GM19239 (cell line): ENCODE results near the gene CLTC.
"Not testable (repeated sequence)": the region's sequence is repeated elsewhere in the genome, so short reads cannot be mapped to it uniquely, and the experiment has no call there.

Source experiments
- DNase-seq: peaks from one replicate; pipeline ENCODE4 v3.0.0; 2011; ENCODE audit warnings: low spot score; ENCODE audit not compliant: insufficient read length
- FAIRE-seq: peaks from 2 replicates; lab custom pipeline; 2011; peaks lifted over from hg19 to GRCh38; lab: Jason Lieb, UNC

CLTC gene

GRCh38 chr17:59619298-59620063 lies at the start of gene CLTC:
CLTC (plus strand) TSS chr17:59619895; CDS start chr17:59620132, 237 bp downstream.
- FAIRE-seq, result peak; percentile 93
- peak; percentile 48 for DNase-seq

- FAIRE-seq (no peak), DNase-seq (no peak)
These were observed 47.3 kb upstream of the CLTC start for GRCh38 chr17:59572301-59572924.

- not testable (repeated sequence) for DNase-seq, FAIRE-seq
These were observed 35.5 kb upstream of the CLTC start for GRCh38 chr17:59584168-59584567.

- DNase-seq (no peak), FAIRE-seq (no peak)
These were observed 19.5 kb upstream of the CLTC start for GRCh38 chr17:59600169-59600568.

- FAIRE-seq, result peak; percentile 56
- DNase-seq, result no peak
These were observed 18.6 kb upstream of the CLTC start for GRCh38 chr17:59601130-59601529.

- no peak for FAIRE-seq
- DNase-seq, result no peak
These were observed 12.6 kb upstream of the CLTC start for GRCh38 chr17:59607061-59607460.

GRCh38 chr17:59607817-59608403 lies 11.8 kb upstream of the CLTC start:
- FAIRE-seq (no peak), DNase-seq (no peak)

GRCh38 chr17:59611503-59611902 lies 8.2 kb upstream of the CLTC start:
- DNase-seq, result no peak
- FAIRE-seq, result no peak

- DNase-seq, result no peak
- FAIRE-seq, result no peak
These were observed 3.3 kb upstream of the CLTC start for GRCh38 chr17:59616253-59616920.

- no peak for DNase-seq
- FAIRE-seq, result no peak
These were observed 2.5 kb upstream of the CLTC start for GRCh38 chr17:59617156-59617732.

- no peak for DNase-seq
These were observed 729 bp upstream of the CLTC start for GRCh38 chr17:59619035-59619297.

GRCh38 chr17:59620064-59620359 lies 317 bp downstream of the CLTC start:
- FAIRE-seq, result no peak
- DNase-seq, result no peak

More at GRCh38 chr17:59619035-59619297, 729 bp upstream of the CLTC start:
- FAIRE-seq, result no peak

GRCh38 chr17:59620518-59621259 lies 994 bp downstream of the CLTC start:
- peak; percentile 68 for FAIRE-seq
- no peak for DNase-seq

GRCh38 chr17:59621771-59622170 lies 2.1 kb downstream of the CLTC start:
- FAIRE-seq (no peak), DNase-seq (no peak)

GRCh38 chr17:59623151-59623550 lies 3.5 kb downstream of the CLTC start:
- FAIRE-seq, result no peak

GRCh38 chr17:59626756-59627155 lies 7.1 kb downstream of the CLTC start:
- FAIRE-seq, result no peak
- DNase-seq, result no peak

More at GRCh38 chr17:59623151-59623550, 3.5 kb downstream of the CLTC start:
- DNase-seq, result no peak

GRCh38 chr17:59627274-59627673 lies 7.6 kb downstream of the CLTC start:
- FAIRE-seq (no peak), DNase-seq (no peak)

- DNase-seq (no peak), FAIRE-seq (peak; percentile 59)
These were observed 8.1 kb downstream of the CLTC start for GRCh38 chr17:59627770-59628171.

GRCh38 chr17:59629174-59629573 lies 9.5 kb downstream of the CLTC start:
- FAIRE-seq, result no peak
- no peak for DNase-seq

GRCh38 chr17:59631276-59631675 lies 11.6 kb downstream of the CLTC start:
- DNase-seq, result no peak
- no peak for FAIRE-seq
